ENCODE data around the gene SEC22A. TPM values are rescaled to one million over a fixed set of nuclear protein-coding genes. Genes with fewer than 3 reads are reported as not detected.

Gene SEC22A
- total RNA-seq: 10 to 100 TPM; 11.7 to 13.7 (median 11.8) TPM
- long read RNA-seq, donor 1, partial matches to known transcripts: 1 of 5 reads
- long read RNA-seq, donor 1, other reads (novel, unspliced or antisense): 1 of 5 reads
- long read RNA-seq, donor 2, transcript SEC22A-210 (7 exons, 972 nt): major isoform, 8 of 11 reads
- long read RNA-seq, donor 2, partial matches to known transcripts: 1 of 11 reads
- long read RNA-seq, donor 2, other reads (novel, unspliced or antisense): 2 of 11 reads

- Histone ChIP-seq H3K4me1 (ENCODE audit: low read depth) (peaks cover 7% of the 10 kb centered on the region), H3K36me3 (ENCODE audit: low read depth) (no peaks in the 10 kb centered on the region), H3K4me3 (peak within 1 kb of the TSS; percentile 92), H3K9me3 (no peaks in the 10 kb centered on the region)
- intact Hi-C loops (cut with DNase I, micrococcal nuclease): no loop called here
- no peak for TF ChIP-seq CTCF (IDR thresholded peaks at IDR 0.05)
- ATAC-seq (peak; percentile 100), DNase-seq (peak; percentile 96 to 98 (median 97))
Observed at GRCh38 chr3:123201557-123202427, at the start of gene SEC22A. Gene SEC22A (plus strand): TSS chr3:123201943. CDS start chr3:123209218, 7,275 bp downstream.

GRCh38 chr3:123152687-123153086, 49.1 kb upstream of the SEC22A start:
- H3K4me1 ChIP-seq (ENCODE audit: low read depth): peaks cover 3% of the 10 kb centered on the region
- TF ChIP-seq CTCF (IDR thresholded peaks at IDR 0.05): no peak
- H3K36me3 ChIP-seq (ENCODE audit: low read depth): no peaks in the 10 kb centered on the region
- ATAC-seq: no peak
- H3K4me3 ChIP-seq: no peak overlapping the region
- no peaks in the 10 kb centered on the region for H3K9me3 ChIP-seq
- DNase-seq: no peak
- intact Hi-C loops (cut with DNase I, micrococcal nuclease): no loop called here

GRCh38 chr3:123153125-123154019, 48.4 kb upstream of the SEC22A start:
- TF ChIP-seq CTCF (IDR thresholded peaks at IDR 0.05): no peak
- no peak for DNase-seq
- no peak for ATAC-seq

GRCh38 chr3:123154020-123154985, 47.4 kb upstream of the SEC22A start:
- intact Hi-C loops (cut with DNase I, micrococcal nuclease): no loop called here
- H3K9me3 ChIP-seq: no peaks in the 10 kb centered on the region
- peaks cover 3% of the 10 kb centered on the region for H3K4me1 ChIP-seq (ENCODE audit: low read depth)
- TF ChIP-seq CTCF (IDR thresholded peaks at IDR 0.05): no peak
- no peak for DNase-seq
- no peak for ATAC-seq
- no peaks in the 10 kb centered on the region for H3K36me3 ChIP-seq (ENCODE audit: low read depth)
- no peak overlapping the region for H3K4me3 ChIP-seq

More at GRCh38 chr3:123153125-123154019, 48.4 kb upstream of the SEC22A start:
- intact Hi-C loops (cut with DNase I, micrococcal nuclease): no loop called here
- Histone ChIP-seq H3K9me3 (no peaks in the 10 kb centered on the region), H3K4me1 (ENCODE audit: low read depth) (peaks cover 3% of the 10 kb centered on the region), H3K36me3 (ENCODE audit: low read depth) (no peaks in the 10 kb centered on the region), H3K4me3 (no peak overlapping the region)

Data from mucosa of descending colon (tissue), 3 donors.